GM23338 (cell line): ENCODE measurements around the gene MT1F. TPM values are rescaled to one million over a fixed set of nuclear protein-coding genes. Genes with fewer than 3 reads are reported as not detected.

ENCODE experiments used
- ATAC-seq: fragments of 200-7000 bp; cut with Tn5 transposase; 3 replicates; pipeline ENCODE4 v1.9.1; 2020
- DNase-seq: peaks from one replicate; pipeline ENCODE4 v3.0.0-alpha.2; 2015; ENCODE audit warnings: low spot score
- H2AFZ ChIP-seq: fragments of 200-600 bp; sonication (generic); 2 replicates; pipeline ENCODE4 v1.8.0; 2016; ENCODE audit warnings: antibody characterized with exemption, mild to moderate bottlenecking, moderate library complexity
- H3F3A ChIP-seq: fragments of 200-600 bp; sonication (generic); replicated peaks from 2 replicates; pipeline ENCODE4 v1.8.0; 2017; ENCODE audit warnings: antibody characterized with exemption, mixed run types, low read depth
- H3K27ac ChIP-seq: fragments of 200-600 bp; sonication (generic); 2 replicates; pipeline ENCODE4 v1.6.1; 2016; ENCODE audit warnings: low read depth
- H3K27me3 ChIP-seq: fragments of 200-600 bp; sonication (generic); 2 replicates; pipeline ENCODE4 v1.8.0; 2016; ENCODE audit warnings: mild to moderate bottlenecking, mixed run types, moderate library complexity; ENCODE audit not compliant: insufficient read depth
- H3K36me3 ChIP-seq: fragments of 200-600 bp; sonication (generic); 2 replicates; pipeline ENCODE4 v1.8.0; 2016; ENCODE audit warnings: mild to moderate bottlenecking; ENCODE audit not compliant: insufficient read depth
- H3K4me1 ChIP-seq: fragments of 200-600 bp; sonication (generic); 2 replicates; pipeline ENCODE4 v1.8.0; 2016; ENCODE audit warnings: mild to moderate bottlenecking, moderate library complexity; ENCODE audit not compliant: insufficient read depth
- H3K4me2 ChIP-seq: fragments of 200-600 bp; sonication (generic); 2 replicates; pipeline ENCODE4 v1.7.1; 2017; ENCODE audit warnings: mixed run types
- H3K4me3 ChIP-seq: fragments of 200-600 bp; sonication (generic); 2 replicates; pipeline ENCODE4 v1.6.1; 2016; ENCODE audit warnings: mixed run types
- H3K79me2 ChIP-seq: fragments of 200-600 bp; sonication (generic); replicated peaks from 2 replicates; pipeline ENCODE4 v1.8.0; 2017; ENCODE audit warnings: mild to moderate bottlenecking; ENCODE audit not compliant: insufficient read depth
- H3K9me2 ChIP-seq: fragments of 200-600 bp; sonication (generic); 2 replicates; pipeline ENCODE4 v1.8.0; 2017; ENCODE audit not compliant: insufficient read depth
- H4K20me1 ChIP-seq: fragments of 200-600 bp; sonication (generic); replicated peaks from 2 replicates; pipeline ENCODE4 v1.8.0; 2017; ENCODE audit warnings: mild to moderate bottlenecking; ENCODE audit not compliant: insufficient read depth
- H3K27ac Mint-ChIP-seq: 2 replicates; pipeline ENCODE4 v1.8.0; 2020; ENCODE audit warnings: inconsistent platforms, mild to moderate bottlenecking, moderate library complexity, mixed read lengths
- H3K27me3 Mint-ChIP-seq: 3 replicates; pipeline ENCODE4 v1.8.0; 2022; ENCODE audit warnings: low read depth, mild to moderate bottlenecking, moderate library complexity, mixed read lengths, inconsistent platforms; ENCODE audit not compliant: insufficient read depth, poor library complexity
- H3K36me3 Mint-ChIP-seq: 3 replicates; pipeline ENCODE4 v1.8.0; 2021; ENCODE audit warnings: low read depth, mild to moderate bottlenecking, inconsistent platforms, moderate library complexity, mixed read lengths
- H3K4me1 Mint-ChIP-seq: 3 replicates; pipeline ENCODE4 v1.8.0; 2020; ENCODE audit warnings: mild to moderate bottlenecking, inconsistent platforms, mixed read lengths
- H3K4me3 Mint-ChIP-seq: 3 replicates; pipeline ENCODE4 v1.8.0; 2021; ENCODE audit warnings: moderate library complexity, mild to moderate bottlenecking, inconsistent platforms, mixed read lengths
- H3K9me3 Mint-ChIP-seq: 3 replicates; pipeline ENCODE4 v1.8.0; 2020; ENCODE audit warnings: moderate library complexity, mild to moderate bottlenecking, inconsistent platforms, mixed read lengths
- JUNB ChIP-seq: IDR thresholded peaks from one replicate; pipeline ENCODE4 v1.6.1; 2016; ENCODE audit warnings: antibody characterized with exemption; ENCODE audit not compliant: unreplicated experiment
- NANOG ChIP-seq: IDR thresholded peaks from 2 replicates; pipeline ENCODE4 v1.6.1; 2016; ENCODE audit warnings: antibody characterized with exemption, borderline replicate concordance
- POLR2AphosphoS5 ChIP-seq: IDR thresholded peaks from 2 replicates; pipeline ENCODE4 v1.6.1; 2016; ENCODE audit warnings: antibody characterized with exemption, low read depth
- STAT1 ChIP-seq: IDR thresholded peaks from one replicate; pipeline ENCODE4 v1.6.1; 2016; ENCODE audit warnings: antibody characterized with exemption; ENCODE audit not compliant: unreplicated experiment
- ZNF114 ChIP-seq: fragments of 250-450 bp; sonication (Bioruptor Pico); IDR thresholded peaks from 2 replicates; pipeline ENCODE4 v1.5.0; 2020; ENCODE audit warnings: mild to moderate bottlenecking, moderate library complexity
- ZNF331 ChIP-seq: fragments of 250-450 bp; sonication (Bioruptor Pico); IDR thresholded peaks from 2 replicates; pipeline ENCODE4 v1.5.0; 2020; ENCODE audit warnings: low read depth, mild to moderate bottlenecking, moderate library complexity
- ZNF462 ChIP-seq: fragments of 250-450 bp; sonication (Bioruptor Pico); IDR thresholded peaks from 2 replicates; pipeline ENCODE4 v1.5.0; 2020; ENCODE audit warnings: mild to moderate bottlenecking, moderate library complexity
- polyA plus RNA-seq: library from polyadenylated mRNA; unstranded; fragments of >200 nt; fragmentation: Nextera tagmentation; extraction: Ambion mirVana; gene quantifications from 2 replicates; pipeline ENCODE4 v1.2.1, GENCODE V29; 2016
- total RNA-seq: library from RNA; depleted of rRNA; stranded (reverse); fragments of >200 nt; shearing (Covaris generic); gene quantifications from 2 replicates; pipeline ENCODE4 v1.2.3, GENCODE V29; 2014
- TF ChIP-seq, protein P1 (sequence below), 2 experiments: fragments of 200-600 bp in 1 of 2; sonication (generic) in 1 of 2; conservative IDR thresholded peaks; 2 replicates each; pipeline versions ENCODE4 v1.5.1 to v1.6.1; 2016 to 2017; ENCODE audit warnings: antibody characterized with exemption in 2 of 2, low read depth in 2 of 2, mild to moderate bottlenecking in 2 of 2, moderate library complexity in 1 of 2
- TF ChIP-seq, protein P2 (sequence below): IDR thresholded peaks from one replicate; pipeline ENCODE4 v1.6.1; 2018; ENCODE audit warnings: antibody characterized with exemption; ENCODE audit not compliant: unreplicated experiment

Gene MT1F
- total and polyA plus RNA-seq, 2 experiments from 2014 or later, result 7.4 to 107 TPM

DNA sequence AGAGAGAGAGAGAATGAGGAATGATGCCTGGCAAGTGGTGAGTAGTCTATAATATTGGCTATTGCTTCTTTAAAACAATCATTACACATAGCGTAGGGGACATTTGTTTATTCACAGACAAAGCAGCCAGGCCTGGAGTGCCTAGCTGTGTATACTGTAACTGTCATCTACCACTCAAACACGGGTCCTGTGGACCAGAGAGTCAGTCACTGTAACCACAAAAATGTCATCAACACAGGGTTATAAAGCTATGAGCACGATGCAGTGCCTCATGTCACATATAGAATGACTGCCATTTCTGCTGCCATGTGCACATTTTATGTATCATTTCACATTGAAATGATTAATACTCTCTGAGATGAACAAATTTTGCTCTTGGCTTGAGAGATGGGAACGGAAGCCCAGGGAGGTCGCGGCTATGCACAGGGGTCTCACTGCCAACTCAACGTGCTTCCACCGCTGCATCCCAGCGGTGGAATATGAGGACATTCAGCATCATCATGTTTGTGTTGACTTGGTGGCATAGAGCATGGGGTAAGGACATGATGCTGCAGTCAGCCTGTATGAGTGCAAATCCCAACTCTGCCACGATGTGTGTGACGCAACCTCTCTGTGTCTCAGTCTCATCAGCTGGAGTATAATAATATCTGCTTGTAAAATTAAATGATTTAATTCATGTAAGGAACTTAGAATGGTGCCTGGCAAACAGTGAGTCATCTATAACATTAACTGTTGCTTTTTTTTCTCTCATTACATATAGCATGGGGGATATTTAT is 15.2 kb downstream of the MT1F start (continued):
- TF ChIP-seq ZNF462 (CRISPR knock-in tag) (no peak), ZNF331 (CRISPR knock-in tag) (no peak), POLR2AphosphoS5 (no peak), JUNB (no peak), STAT1 (no peak)

DNA sequence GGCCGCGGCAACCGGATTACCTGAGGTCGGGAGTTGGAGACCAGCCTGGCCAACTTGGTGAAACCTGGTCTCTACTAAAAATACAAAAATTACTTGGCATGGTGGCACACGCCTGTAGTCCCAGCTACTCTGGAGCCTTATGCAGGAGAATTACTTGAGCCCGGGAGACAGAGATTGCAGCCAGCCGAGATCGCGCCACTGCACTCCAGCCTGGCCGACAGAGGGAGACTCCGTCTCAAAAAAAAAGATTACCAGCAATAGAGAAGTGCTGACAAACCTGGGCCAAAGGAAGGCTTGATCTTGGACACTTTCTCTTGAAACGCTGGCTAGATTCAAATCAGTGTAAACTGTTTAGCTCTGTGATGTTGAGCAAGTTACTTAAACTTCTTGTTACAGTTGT is 16.2 kb downstream of the MT1F start:
- H3K79me2 ChIP-seq, result no peaks in the 10 kb centered on the region
- no peak overlapping the region; the same call in 1 of the 2 replicates for H3K4me3 ChIP-seq
- Mint-ChIP-seq H3K27me3 (peaks cover 67% of the 10 kb centered on the region), H3K9me3 (no peaks in the 10 kb centered on the region), H3K36me3 (peaks cover 16% of the 10 kb centered on the region), H3K27ac (peak overlapping the region; percentile 83), H3K4me1 (peaks cover 45% of the 10 kb centered on the region), H3K4me3 (peak overlapping the region; percentile 36)
- peak overlapping the region; percentile 100 for H3K27ac ChIP-seq
- ATAC-seq, result peak; percentile 11
- H3K27me3 ChIP-seq, result peaks cover 49% of the 10 kb centered on the region
- DNase-seq, result peak; percentile 66
- no peak overlapping the region for H2AFZ ChIP-seq
- peaks cover 50% of the 10 kb centered on the region for H3K4me1 ChIP-seq
- H3K9me2 ChIP-seq, result no peaks in the 10 kb centered on the region
- H3K36me3 ChIP-seq, result no peaks in the 10 kb centered on the region
- peaks cover 12% of the 10 kb centered on the region for H3F3A ChIP-seq
- no peak for TF ChIP-seq ZNF114 (CRISPR knock-in tag)
- TF ChIP-seq, protein P1, sequence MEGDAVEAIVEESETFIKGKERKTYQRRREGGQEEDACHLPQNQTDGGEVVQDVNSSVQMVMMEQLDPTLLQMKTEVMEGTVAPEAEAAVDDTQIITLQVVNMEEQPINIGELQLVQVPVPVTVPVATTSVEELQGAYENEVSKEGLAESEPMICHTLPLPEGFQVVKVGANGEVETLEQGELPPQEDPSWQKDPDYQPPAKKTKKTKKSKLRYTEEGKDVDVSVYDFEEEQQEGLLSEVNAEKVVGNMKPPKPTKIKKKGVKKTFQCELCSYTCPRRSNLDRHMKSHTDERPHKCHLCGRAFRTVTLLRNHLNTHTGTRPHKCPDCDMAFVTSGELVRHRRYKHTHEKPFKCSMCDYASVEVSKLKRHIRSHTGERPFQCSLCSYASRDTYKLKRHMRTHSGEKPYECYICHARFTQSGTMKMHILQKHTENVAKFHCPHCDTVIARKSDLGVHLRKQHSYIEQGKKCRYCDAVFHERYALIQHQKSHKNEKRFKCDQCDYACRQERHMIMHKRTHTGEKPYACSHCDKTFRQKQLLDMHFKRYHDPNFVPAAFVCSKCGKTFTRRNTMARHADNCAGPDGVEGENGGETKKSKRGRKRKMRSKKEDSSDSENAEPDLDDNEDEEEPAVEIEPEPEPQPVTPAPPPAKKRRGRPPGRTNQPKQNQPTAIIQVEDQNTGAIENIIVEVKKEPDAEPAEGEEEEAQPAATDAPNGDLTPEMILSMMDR (conservative IDR thresholded peaks at IDR 0.05; ENCODE audit: low read depth in 2 of 2), result peak; percentile 71 to 75
- TF ChIP-seq NANOG, result no peak
- TF ChIP-seq JUNB, result no peak
- TF ChIP-seq, protein P2, sequence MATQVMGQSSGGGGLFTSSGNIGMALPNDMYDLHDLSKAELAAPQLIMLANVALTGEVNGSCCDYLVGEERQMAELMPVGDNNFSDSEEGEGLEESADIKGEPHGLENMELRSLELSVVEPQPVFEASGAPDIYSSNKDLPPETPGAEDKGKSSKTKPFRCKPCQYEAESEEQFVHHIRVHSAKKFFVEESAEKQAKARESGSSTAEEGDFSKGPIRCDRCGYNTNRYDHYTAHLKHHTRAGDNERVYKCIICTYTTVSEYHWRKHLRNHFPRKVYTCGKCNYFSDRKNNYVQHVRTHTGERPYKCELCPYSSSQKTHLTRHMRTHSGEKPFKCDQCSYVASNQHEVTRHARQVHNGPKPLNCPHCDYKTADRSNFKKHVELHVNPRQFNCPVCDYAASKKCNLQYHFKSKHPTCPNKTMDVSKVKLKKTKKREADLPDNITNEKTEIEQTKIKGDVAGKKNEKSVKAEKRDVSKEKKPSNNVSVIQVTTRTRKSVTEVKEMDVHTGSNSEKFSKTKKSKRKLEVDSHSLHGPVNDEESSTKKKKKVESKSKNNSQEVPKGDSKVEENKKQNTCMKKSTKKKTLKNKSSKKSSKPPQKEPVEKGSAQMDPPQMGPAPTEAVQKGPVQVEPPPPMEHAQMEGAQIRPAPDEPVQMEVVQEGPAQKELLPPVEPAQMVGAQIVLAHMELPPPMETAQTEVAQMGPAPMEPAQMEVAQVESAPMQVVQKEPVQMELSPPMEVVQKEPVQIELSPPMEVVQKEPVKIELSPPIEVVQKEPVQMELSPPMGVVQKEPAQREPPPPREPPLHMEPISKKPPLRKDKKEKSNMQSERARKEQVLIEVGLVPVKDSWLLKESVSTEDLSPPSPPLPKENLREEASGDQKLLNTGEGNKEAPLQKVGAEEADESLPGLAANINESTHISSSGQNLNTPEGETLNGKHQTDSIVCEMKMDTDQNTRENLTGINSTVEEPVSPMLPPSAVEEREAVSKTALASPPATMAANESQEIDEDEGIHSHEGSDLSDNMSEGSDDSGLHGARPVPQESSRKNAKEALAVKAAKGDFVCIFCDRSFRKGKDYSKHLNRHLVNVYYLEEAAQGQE, result no peak
- H4K20me1 ChIP-seq, result no peaks in the 10 kb centered on the region
- H3K4me2 ChIP-seq, result peak overlapping the region; percentile 93; the same call in 1 of the 2 replicates
